HL-60 (cell line): ENCODE measurements around the gene BRWD1.
"Not testable (repeated sequence)": the region's sequence is repeated elsewhere in the genome, so short reads cannot be mapped to it uniquely, and the experiment has no call there.

ENCODE experiments used
- DNase-seq, 2 experiments: peaks; one replicate each; pipeline ENCODE4 v3.0.0-alpha.2; 2010 to 2020; ENCODE audit warnings: low read depth in 1 of 2, low spot score in 1 of 2
- H3K27ac ChIP-seq: fragments of 250-450 bp; sonication (Bioruptor Pico); replicated peaks from 2 replicates; pipeline ENCODE4 v1.5.1; 2020; ENCODE audit warnings: mild to moderate bottlenecking, moderate library complexity
- H3K27me3 ChIP-seq: fragments of 250-450 bp; sonication (Bioruptor Pico); 2 replicates; pipeline ENCODE4 v1.5.1; 2021; ENCODE audit warnings: mild to moderate bottlenecking, moderate library complexity; ENCODE audit not compliant: insufficient read depth, poor library complexity, severe bottlenecking
- H3K4me3 ChIP-seq: replicated peaks from 2 replicates; pipeline ENCODE4 v1.5.1; 2011; ENCODE audit warnings: mild to moderate bottlenecking, control low read depth, low read length; ENCODE audit not compliant: insufficient read depth
- CTCF ChIP-seq: IDR thresholded peaks from one replicate; pipeline ENCODE4 v1.5.1; 2011; ENCODE audit warnings: low read length, control low read depth, inconsistent platforms; ENCODE audit not compliant: insufficient read depth
- GABPA ChIP-seq: IDR thresholded peaks from 2 replicates; pipeline ENCODE4 v1.6.1; 2012; ENCODE audit warnings: low read depth
- POLR2AphosphoS5 ChIP-seq: IDR thresholded peaks from 2 replicates; pipeline ENCODE4 v1.6.1; 2012; ENCODE audit warnings: low read depth
- REST ChIP-seq: IDR thresholded peaks from 2 replicates; pipeline ENCODE4 v1.6.1; 2012; ENCODE audit warnings: low read depth; ENCODE audit not compliant: insufficient replicate concordance
- SPI1 ChIP-seq: IDR thresholded peaks from 2 replicates; pipeline ENCODE4 v1.6.1; 2012; ENCODE audit warnings: low read depth, mild to moderate bottlenecking, borderline replicate concordance

BRWD1 gene

GRCh38 chr21:39137248-39138178 is 175.9 kb downstream of the BRWD1 start:
- Histone ChIP-seq H3K4me3 (no peak overlapping the region), H3K27ac (no peak overlapping the region), H3K27me3 (no peaks in the 10 kb centered on the region)
- TF ChIP-seq SPI1 = no peak
- no peak for TF ChIP-seq GABPA
- TF ChIP-seq CTCF = no peak
- TF ChIP-seq POLR2AphosphoS5 = no peak
- TF ChIP-seq REST = no peak
- peak in 1 of 2 experiments; percentile 9 for DNase-seq

- no peak for TF ChIP-seq SPI1
- TF ChIP-seq GABPA = no peak
- TF ChIP-seq POLR2AphosphoS5 = no peak
- no peak for DNase-seq
- H3K27me3 ChIP-seq = no peaks in the 10 kb centered on the region
- H3K27ac ChIP-seq = no peak overlapping the region
- H3K4me3 ChIP-seq = no peak overlapping the region
Observed at GRCh38 chr21:39136711-39137110, 176.7 kb downstream of the BRWD1 start.

- H3K27me3 ChIP-seq, H3K4me3 ChIP-seq, H3K27ac ChIP-seq: not testable (repeated sequence)
- peak; percentile 12 to 57 for DNase-seq
- TF ChIP-seq CTCF = peak; percentile 1
Observed at GRCh38 chr21:39136138-39136537, 177.3 kb downstream of the BRWD1 start.

GRCh38 chr21:39134288-39134810 is 179.1 kb downstream of the BRWD1 start:
- Histone ChIP-seq H3K27ac (no peak overlapping the region), H3K27me3 (no peaks in the 10 kb centered on the region), H3K4me3 (no peak overlapping the region)
- no peak for DNase-seq
- no peak for TF ChIP-seq SPI1
- TF ChIP-seq REST = no peak
- no peak for TF ChIP-seq POLR2AphosphoS5
- no peak for TF ChIP-seq GABPA
- TF ChIP-seq CTCF = no peak
